Glutamatergic neuron (in vitro differentiated cells): Measurements from ENCODE around the gene NPFFR1. TPM values are rescaled to one million over a fixed set of nuclear protein-coding genes. Genes with fewer than 3 reads are reported as not detected.
"Not testable (repeated sequence)": the region's sequence is repeated elsewhere in the genome, so short reads cannot be mapped to it uniquely, and the experiment has no call there.

ENCODE experiments used
- DNase-seq: peaks from one replicate; pipeline ENCODE4 v3.0.0; 2022
- H3K27ac Mint-ChIP-seq: one replicate; pipeline ENCODE4 v1.8.0; 2020; ENCODE audit warnings: mild to moderate bottlenecking, mixed read lengths, inconsistent platforms; ENCODE audit not compliant: unreplicated experiment
- H3K27me3 Mint-ChIP-seq: one replicate; pipeline ENCODE4 v1.8.0; 2020; ENCODE audit warnings: mild to moderate bottlenecking, moderate library complexity, mixed read lengths, inconsistent platforms; ENCODE audit not compliant: unreplicated experiment
- H3K36me3 Mint-ChIP-seq: one replicate; pipeline ENCODE4 v1.8.0; 2020; ENCODE audit warnings: mild to moderate bottlenecking, mixed read lengths, inconsistent platforms; ENCODE audit not compliant: unreplicated experiment
- H3K4me1 Mint-ChIP-seq: one replicate; pipeline ENCODE4 v1.8.0; 2020; ENCODE audit warnings: mild to moderate bottlenecking, low read depth, mixed read lengths, inconsistent platforms; ENCODE audit not compliant: unreplicated experiment
- H3K4me3 Mint-ChIP-seq: one replicate; pipeline ENCODE4 v1.8.0; 2020; ENCODE audit warnings: mild to moderate bottlenecking, mixed read lengths, inconsistent platforms; ENCODE audit not compliant: unreplicated experiment
- H3K9me3 Mint-ChIP-seq: one replicate; pipeline ENCODE4 v1.8.0; 2020; ENCODE audit warnings: mild to moderate bottlenecking, moderate library complexity, mixed read lengths, inconsistent platforms; ENCODE audit not compliant: unreplicated experiment
- CTCF ChIP-seq: fragments of 200-600 bp; sonication (generic); IDR thresholded peaks from one replicate; pipeline ENCODE4 v1.5.0; 2021; ENCODE audit not compliant: partially characterized antibody, unreplicated experiment
- total RNA-seq: library from RNA; stranded (reverse); fragmentation: NEBNext Ultra II Directional; extraction: Animal tissue kit (Norgen Biotek cat#: 25700); gene quantifications from one replicate; pipeline ENCODE4 v1.2.1, GENCODE V29; 2021; ENCODE audit not compliant: unreplicated experiment

Gene NPFFR1
- total RNA-seq, 1 donor from 2014 or later: not detected

- no peak overlapping the region for H3K4me3 Mint-ChIP-seq
- no peaks in the 10 kb centered on the region for H3K4me1 Mint-ChIP-seq
- DNase-seq: no peak
- no peak for TF ChIP-seq CTCF
- H3K36me3 Mint-ChIP-seq: peaks cover 11% of the 10 kb centered on the region
- H3K27ac Mint-ChIP-seq: no peak overlapping the region
- peaks cover 15% of the 10 kb centered on the region for H3K9me3 Mint-ChIP-seq
- peaks cover 9% of the 10 kb centered on the region for H3K27me3 Mint-ChIP-seq
These were observed 42.7 kb downstream of the NPFFR1 start for GRCh38 chr10:70241081-70241480.

- H3K4me3 Mint-ChIP-seq, H3K27me3 Mint-ChIP-seq, H3K27ac Mint-ChIP-seq, H3K4me1 Mint-ChIP-seq, DNase-seq: not testable (repeated sequence)
- Mint-ChIP-seq H3K36me3 (peaks cover 11% of the 10 kb centered on the region), H3K9me3 (peaks cover 15% of the 10 kb centered on the region)
These were observed 43.8 kb downstream of the NPFFR1 start for GRCh38 chr10:70239986-70240385.

- H3K4me1 Mint-ChIP-seq, H3K4me3 Mint-ChIP-seq, DNase-seq, H3K27me3 Mint-ChIP-seq, H3K27ac Mint-ChIP-seq: not testable (repeated sequence)
- peaks cover 15% of the 10 kb centered on the region for H3K9me3 Mint-ChIP-seq
- H3K36me3 Mint-ChIP-seq: peaks cover 11% of the 10 kb centered on the region
These were observed 44.5 kb downstream of the NPFFR1 start for GRCh38 chr10:70239077-70239976.

GRCh38 chr10:70237958-70238536, 45.8 kb downstream of the NPFFR1 start:
- H3K36me3 Mint-ChIP-seq: peaks cover 11% of the 10 kb centered on the region
- not testable (repeated sequence) for H3K27me3 Mint-ChIP-seq

GRCh38 chr10:70234668-70235447, 48.9 kb downstream of the NPFFR1 start:
- no peak for DNase-seq
- peaks cover 9% of the 10 kb centered on the region for H3K27me3 Mint-ChIP-seq
- peaks cover 5% of the 10 kb centered on the region for H3K4me1 Mint-ChIP-seq
- peak overlapping the region; percentile 32 for H3K4me3 Mint-ChIP-seq
- peaks cover 6% of the 10 kb centered on the region for H3K36me3 Mint-ChIP-seq
- H3K9me3 Mint-ChIP-seq: peaks cover 10% of the 10 kb centered on the region
- no peak overlapping the region for H3K27ac Mint-ChIP-seq
- TF ChIP-seq CTCF: no peak

More at GRCh38 chr10:70237958-70238536, 45.8 kb downstream of the NPFFR1 start:
- not testable (repeated sequence) for H3K4me3 Mint-ChIP-seq, DNase-seq, H3K4me1 Mint-ChIP-seq, H3K27ac Mint-ChIP-seq
- H3K9me3 Mint-ChIP-seq: peaks cover 18% of the 10 kb centered on the region

- peaks cover 9% of the 10 kb centered on the region for H3K27me3 Mint-ChIP-seq
- H3K27ac Mint-ChIP-seq: peak overlapping the region; percentile 86
- H3K9me3 Mint-ChIP-seq: peaks cover 10% of the 10 kb centered on the region
- no peak for TF ChIP-seq CTCF
- H3K4me1 Mint-ChIP-seq: peaks cover 5% of the 10 kb centered on the region
- peak overlapping the region; percentile 87 for H3K4me3 Mint-ChIP-seq
- no peak for DNase-seq
- peaks cover 6% of the 10 kb centered on the region for H3K36me3 Mint-ChIP-seq
These were observed 49.9 kb downstream of the NPFFR1 start for GRCh38 chr10:70233939-70234300.
